ENCODE measurements around the gene MYL3.

MYL3 gene

DNA sequence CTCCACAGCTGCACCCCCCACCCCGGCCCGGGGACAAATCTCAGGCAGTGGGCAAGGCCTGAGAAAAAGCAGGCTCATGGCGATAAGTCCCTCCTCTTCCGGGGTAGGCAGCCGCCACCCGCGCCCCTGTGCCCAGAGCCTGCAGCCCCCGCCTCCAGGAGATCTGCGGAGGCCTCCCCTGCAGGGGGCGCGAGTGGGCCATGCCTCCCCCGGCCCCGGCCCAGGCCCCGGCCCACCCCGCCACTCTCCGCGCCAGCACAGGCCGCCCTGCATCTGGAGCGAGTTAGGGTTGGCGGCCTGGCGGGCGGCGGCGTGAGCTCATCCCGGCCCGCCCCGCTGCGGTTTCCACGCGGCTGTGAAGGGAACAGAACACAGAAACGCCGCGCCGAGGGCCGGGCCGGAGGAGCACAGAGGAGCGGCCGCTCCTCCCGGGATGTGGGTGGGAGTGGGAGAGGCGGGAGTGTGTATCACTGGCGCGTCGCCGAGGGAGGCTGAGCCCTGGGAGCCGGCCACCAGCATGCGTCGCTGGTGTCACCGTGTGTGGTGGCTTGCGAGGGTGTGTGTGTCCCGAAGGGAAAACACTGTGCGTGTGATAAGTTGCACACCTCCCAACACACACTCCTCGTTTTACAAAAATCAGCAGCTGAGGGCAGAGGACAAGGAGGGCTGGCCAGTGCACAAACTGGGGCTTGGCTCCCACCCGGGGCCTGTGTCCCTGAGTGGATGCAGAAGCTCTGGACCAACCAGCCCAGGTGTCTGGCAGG is 17.2 kb downstream of the MYL3 start:
- H3K27me3 ChIP-seq (replicated peaks; ENCODE audit: control insufficient read depth, insufficient read depth, low read length) = no peaks in the 10 kb centered on the region
- H3K4me1 ChIP-seq (ENCODE audit: control insufficient read depth, insufficient read depth, low read length) = peaks cover 47% of the 10 kb centered on the region
- peak; percentile 95 for DNase-seq (ENCODE audit: low read depth)
- H3K36me3 ChIP-seq (ENCODE audit: control insufficient read depth, insufficient read depth, low read length, severe bottlenecking) = no peaks in the 10 kb centered on the region
- peak overlapping the region; percentile 73 for H3K4me3 ChIP-seq (ENCODE audit: low read length)
- peaks cover 20% of the 10 kb centered on the region for H3K9me3 ChIP-seq (ENCODE audit: control insufficient read depth, low read length)
- H3K9ac ChIP-seq (ENCODE audit: low read length) = peak overlapping the region; percentile 82

- Histone ChIP-seq H3K4me1 (ENCODE audit: control insufficient read depth, insufficient read depth, low read length) (peaks cover 47% of the 10 kb centered on the region), H3K9ac (ENCODE audit: low read length) (peak overlapping the region; percentile 82), H3K27me3 (replicated peaks; ENCODE audit: control insufficient read depth, insufficient read depth, low read length) (no peaks in the 10 kb centered on the region), H3K36me3 (ENCODE audit: control insufficient read depth, insufficient read depth, low read length, severe bottlenecking) (no peaks in the 10 kb centered on the region), H3K9me3 (ENCODE audit: control insufficient read depth, low read length) (peaks cover 27% of the 10 kb centered on the region), H3K4me3 (ENCODE audit: low read length) (peak overlapping the region; percentile 73)
- DNase-seq (ENCODE audit: low read depth) = peak; percentile 87
Observed at GRCh38 chr3:46845397-46845859, 17.8 kb downstream of the MYL3 start.

GRCh38 chr3:46844881-46845312 is 18.3 kb downstream of the MYL3 start:
- Histone ChIP-seq H3K9me3 (ENCODE audit: control insufficient read depth, low read length) (peaks cover 32% of the 10 kb centered on the region), H3K27me3 (replicated peaks; ENCODE audit: control insufficient read depth, insufficient read depth, low read length) (no peaks in the 10 kb centered on the region), H3K4me3 (ENCODE audit: low read length) (peak overlapping the region; percentile 73), H3K9ac (ENCODE audit: low read length) (peak overlapping the region; percentile 82), H3K4me1 (ENCODE audit: control insufficient read depth, insufficient read depth, low read length) (peaks cover 46% of the 10 kb centered on the region), H3K36me3 (ENCODE audit: control insufficient read depth, insufficient read depth, low read length, severe bottlenecking) (no peaks in the 10 kb centered on the region)
- no peak for DNase-seq (ENCODE audit: low read depth)

GRCh38 chr3:46844397-46844796 is 18.8 kb downstream of the MYL3 start:
- peaks cover 41% of the 10 kb centered on the region for H3K4me1 ChIP-seq (ENCODE audit: control insufficient read depth, insufficient read depth, low read length)
- H3K27me3 ChIP-seq (replicated peaks; ENCODE audit: control insufficient read depth, insufficient read depth, low read length) = no peaks in the 10 kb centered on the region
- no peak overlapping the region for H3K9ac ChIP-seq (ENCODE audit: low read length)
- no peak for DNase-seq (ENCODE audit: low read depth)
- H3K9me3 ChIP-seq (ENCODE audit: control insufficient read depth, low read length) = peaks cover 33% of the 10 kb centered on the region
- H3K4me3 ChIP-seq (ENCODE audit: low read length) = no peak overlapping the region
- H3K36me3 ChIP-seq (ENCODE audit: control insufficient read depth, insufficient read depth, low read length, severe bottlenecking) = no peaks in the 10 kb centered on the region

GRCh38 chr3:46843508-46843907 is 19.7 kb downstream of the MYL3 start:
- DNase-seq (ENCODE audit: low read depth) = no peak
- peaks cover 42% of the 10 kb centered on the region for H3K9me3 ChIP-seq (ENCODE audit: control insufficient read depth, low read length)
- H3K4me3 ChIP-seq (ENCODE audit: low read length) = no peak overlapping the region
- no peaks in the 10 kb centered on the region for H3K27me3 ChIP-seq (replicated peaks; ENCODE audit: control insufficient read depth, insufficient read depth, low read length)
- no peaks in the 10 kb centered on the region for H3K36me3 ChIP-seq (ENCODE audit: control insufficient read depth, insufficient read depth, low read length, severe bottlenecking)
- no peak overlapping the region for H3K9ac ChIP-seq (ENCODE audit: low read length)
- peaks cover 32% of the 10 kb centered on the region for H3K4me1 ChIP-seq (ENCODE audit: control insufficient read depth, insufficient read depth, low read length)

- Histone ChIP-seq H3K9me3 (ENCODE audit: control insufficient read depth, low read length) (peaks cover 59% of the 10 kb centered on the region), H3K4me3 (ENCODE audit: low read length) (no peak overlapping the region)
Observed at GRCh38 chr3:46840491-46840890, 22.8 kb downstream of the MYL3 start.

DNA sequence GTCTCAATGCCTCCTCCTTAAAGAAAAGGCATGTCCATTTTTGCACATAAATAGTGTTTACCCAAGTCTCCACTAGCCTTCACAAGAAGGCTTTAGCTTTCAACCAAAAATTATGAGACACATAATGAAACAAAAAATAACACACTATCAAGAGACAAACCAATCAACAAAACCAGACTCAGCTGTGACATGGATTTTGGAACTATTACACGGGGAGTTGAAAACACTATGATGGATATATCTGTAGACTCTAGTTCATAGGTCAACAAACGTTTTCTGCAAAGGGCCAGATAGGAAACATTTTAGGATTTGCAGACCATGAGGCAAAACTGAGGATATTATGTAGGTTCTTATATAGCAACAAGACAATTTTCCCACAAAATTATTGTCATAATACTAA is 24.9 kb downstream of the MYL3 start:
- no peak overlapping the region for H3K4me3 ChIP-seq (ENCODE audit: low read length)
- no peak for DNase-seq (ENCODE audit: low read depth)
- no peaks in the 10 kb centered on the region for H3K4me1 ChIP-seq (ENCODE audit: control insufficient read depth, insufficient read depth, low read length)
- peaks cover 5% of the 10 kb centered on the region for H3K27me3 ChIP-seq (replicated peaks; ENCODE audit: control insufficient read depth, insufficient read depth, low read length)
- peaks cover 59% of the 10 kb centered on the region for H3K9me3 ChIP-seq (ENCODE audit: control insufficient read depth, low read length)
- H3K9ac ChIP-seq (ENCODE audit: low read length) = no peak overlapping the region
- no peaks in the 10 kb centered on the region for H3K36me3 ChIP-seq (ENCODE audit: control insufficient read depth, insufficient read depth, low read length, severe bottlenecking)

More at GRCh38 chr3:46840491-46840890, 22.8 kb downstream of the MYL3 start:
- no peak for DNase-seq (ENCODE audit: low read depth)
- Histone ChIP-seq H3K4me1 (ENCODE audit: control insufficient read depth, insufficient read depth, low read length) (peaks cover 6% of the 10 kb centered on the region), H3K36me3 (ENCODE audit: control insufficient read depth, insufficient read depth, low read length, severe bottlenecking) (no peaks in the 10 kb centered on the region), H3K27me3 (replicated peaks; ENCODE audit: control insufficient read depth, insufficient read depth, low read length) (no peaks in the 10 kb centered on the region), H3K9ac (ENCODE audit: low read length) (no peak overlapping the region)

GRCh38 chr3:46835491-46835890 is 27.8 kb downstream of the MYL3 start:
- no peaks in the 10 kb centered on the region for H3K4me1 ChIP-seq (ENCODE audit: control insufficient read depth, insufficient read depth, low read length)
- DNase-seq (ENCODE audit: low read depth) = no peak
- H3K9ac ChIP-seq (ENCODE audit: low read length) = no peak overlapping the region
- peaks cover 5% of the 10 kb centered on the region for H3K27me3 ChIP-seq (replicated peaks; ENCODE audit: control insufficient read depth, insufficient read depth, low read length)
- peaks cover 33% of the 10 kb centered on the region for H3K9me3 ChIP-seq (ENCODE audit: control insufficient read depth, low read length)
- H3K36me3 ChIP-seq (ENCODE audit: control insufficient read depth, insufficient read depth, low read length, severe bottlenecking) = no peaks in the 10 kb centered on the region
- no peak overlapping the region for H3K4me3 ChIP-seq (ENCODE audit: low read length)

DNA sequence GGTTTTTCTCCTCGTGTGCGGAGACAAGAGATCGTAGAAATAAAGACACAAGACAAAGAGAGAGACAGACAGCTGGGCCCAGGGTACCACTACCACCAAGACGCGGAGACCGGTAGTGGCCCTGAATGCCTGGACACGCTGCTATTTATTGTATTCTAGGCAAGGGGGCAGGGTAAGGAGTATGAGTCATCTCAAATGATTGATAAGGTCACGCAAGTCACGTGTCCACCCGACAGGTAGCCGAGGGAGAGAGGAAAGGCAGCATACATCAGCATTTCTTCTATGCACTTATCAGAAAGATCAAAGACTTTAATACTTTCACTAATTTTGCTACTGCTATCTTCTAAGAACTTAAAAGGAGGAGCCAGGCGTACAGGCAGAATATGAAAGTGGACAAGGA is 28.2 kb downstream of the MYL3 start:
- H3K9ac ChIP-seq (ENCODE audit: low read length) = no peak overlapping the region

DNA sequence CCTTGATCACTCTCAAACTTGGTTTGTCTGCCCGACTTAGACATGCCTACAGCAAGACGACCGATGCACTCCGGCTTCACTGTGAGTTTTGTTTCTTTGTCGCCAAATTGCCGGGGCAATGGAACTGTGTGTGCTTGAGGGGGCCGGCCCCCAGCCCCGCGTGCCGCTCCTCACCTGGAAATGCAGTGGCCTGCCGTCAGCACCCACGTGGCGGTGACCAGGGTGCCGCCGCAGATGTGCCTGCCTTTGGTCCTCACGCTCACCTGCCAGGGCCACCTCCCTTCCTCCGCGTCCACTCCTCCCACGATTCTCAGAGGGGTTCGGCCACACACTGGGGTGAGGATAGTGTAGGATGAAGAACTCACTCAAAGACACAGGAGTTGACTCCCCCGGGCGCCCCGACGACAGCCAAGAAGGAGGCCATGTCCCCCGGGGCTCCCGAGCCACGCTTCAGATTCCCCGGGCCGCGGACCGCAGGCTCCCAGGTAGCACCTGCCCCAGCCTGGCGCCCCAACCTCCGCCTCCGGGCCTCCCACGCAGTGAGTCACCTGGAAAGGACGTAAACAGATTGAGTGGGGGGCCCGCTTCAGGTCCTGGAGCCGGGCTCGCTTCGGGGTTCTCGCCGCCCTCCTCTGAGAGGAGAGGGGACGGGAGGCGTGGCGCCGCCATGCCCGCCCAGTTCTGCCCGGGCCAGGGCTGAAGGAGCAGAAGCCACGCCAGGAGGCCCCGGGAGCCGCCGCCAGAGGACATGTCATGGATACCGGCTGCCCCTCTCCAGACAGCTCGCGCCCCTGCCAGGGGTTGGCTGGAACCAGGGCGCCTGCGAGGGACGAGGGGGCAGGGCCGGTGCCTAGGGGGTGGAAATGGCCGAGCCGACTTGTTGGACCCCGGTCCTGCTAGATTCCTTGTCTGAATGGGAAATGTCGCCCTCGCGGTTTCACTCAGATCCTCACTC is 29.6 kb downstream of the MYL3 start:
- no peak overlapping the region for H3K9ac ChIP-seq (ENCODE audit: low read length)
- H3K4me1 ChIP-seq (ENCODE audit: control insufficient read depth, insufficient read depth, low read length) = no peaks in the 10 kb centered on the region
- H3K36me3 ChIP-seq (ENCODE audit: control insufficient read depth, insufficient read depth, low read length, severe bottlenecking) = no peaks in the 10 kb centered on the region
- no peak for DNase-seq (ENCODE audit: low read depth)
- H3K4me3 ChIP-seq (ENCODE audit: low read length) = no peak overlapping the region
- H3K27me3 ChIP-seq (replicated peaks; ENCODE audit: control insufficient read depth, insufficient read depth, low read length) = peaks cover 11% of the 10 kb centered on the region
- H3K9me3 ChIP-seq (ENCODE audit: control insufficient read depth, low read length) = peaks cover 18% of the 10 kb centered on the region

More for the DNA sequence above, 28.2 kb downstream of the MYL3 start:
- no peak for DNase-seq (ENCODE audit: low read depth)
- H3K36me3 ChIP-seq (ENCODE audit: control insufficient read depth, insufficient read depth, low read length, severe bottlenecking) = no peaks in the 10 kb centered on the region
- H3K9me3 ChIP-seq (ENCODE audit: control insufficient read depth, low read length) = peaks cover 29% of the 10 kb centered on the region
- H3K4me3 ChIP-seq (ENCODE audit: low read length) = no peak overlapping the region
- H3K27me3 ChIP-seq (replicated peaks; ENCODE audit: control insufficient read depth, insufficient read depth, low read length) = peaks cover 5% of the 10 kb centered on the region
- H3K4me1 ChIP-seq (ENCODE audit: control insufficient read depth, insufficient read depth, low read length) = no peaks in the 10 kb centered on the region

DNA sequence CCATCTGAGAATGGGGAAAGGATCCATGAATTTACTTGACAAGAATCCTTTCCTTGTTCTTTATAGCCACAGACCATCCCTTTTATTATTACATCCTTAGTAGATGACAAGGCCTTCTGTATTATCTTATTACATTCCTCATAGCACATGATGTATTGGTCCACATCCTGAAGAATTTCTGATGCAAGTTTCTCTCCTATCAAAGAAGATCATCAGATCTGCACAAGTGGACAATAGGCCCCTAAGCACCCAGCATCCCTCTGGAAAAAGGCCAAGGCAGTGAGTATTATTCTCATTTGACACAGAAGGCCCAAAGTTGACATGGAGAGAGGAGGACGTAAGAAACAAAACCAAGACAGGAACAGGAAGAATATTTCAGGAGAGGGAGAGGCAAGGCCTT is 31.4 kb downstream of the MYL3 start:
- Histone ChIP-seq H3K36me3 (ENCODE audit: control insufficient read depth, insufficient read depth, low read length, severe bottlenecking) (no peaks in the 10 kb centered on the region), H3K27me3 (replicated peaks; ENCODE audit: control insufficient read depth, insufficient read depth, low read length) (peaks cover 11% of the 10 kb centered on the region), H3K4me1 (ENCODE audit: control insufficient read depth, insufficient read depth, low read length) (no peaks in the 10 kb centered on the region), H3K4me3 (ENCODE audit: low read length) (no peak overlapping the region), H3K9me3 (ENCODE audit: control insufficient read depth, low read length) (peaks cover 1% of the 10 kb centered on the region), H3K9ac (ENCODE audit: low read length) (no peak overlapping the region)
- no peak for DNase-seq (ENCODE audit: low read depth)
